Ovary (tissue), 9 donors: ENCODE measurements around the gene SLC41A3. TPM values are rescaled to one million over a fixed set of nuclear protein-coding genes. Genes with fewer than 3 reads are reported as not detected.

Experiments used
- DNase-seq, 5 donors: peaks; one replicate each; pipeline ENCODE4 v3.0.0-alpha.2; 2019 to 2020
- H3K27ac ChIP-seq, 2 donors: fragments of 200-600 bp; one replicate each; pipeline versions ENCODE4 v1.5.1 to v1.8.0; 2019 to 2022
- H3K27me3 ChIP-seq: fragments of 200-600 bp; one replicate; pipeline ENCODE4 v1.8.0; 2022
- H3K36me3 ChIP-seq: fragments of 200-600 bp; sonication (generic); one replicate; pipeline ENCODE4 v1.5.1; 2019
- H3K4me1 ChIP-seq: one replicate; pipeline ENCODE4 v1.8.1; 2013; ENCODE audit warnings: mild to moderate bottlenecking, moderate library complexity; ENCODE audit not compliant: insufficient read depth
- H3K4me3 ChIP-seq: fragments of 200-600 bp; sonication (generic); one replicate; pipeline ENCODE4 v1.5.1; 2017
- H3K9me3 ChIP-seq, 2 donors: fragments of 200-600 bp in 1 of 2; sonication (generic) in 1 of 2; one replicate each; pipeline versions ENCODE4 v1.5.1 to v1.8.1; 2013 to 2019; ENCODE audit warnings: mild to moderate bottlenecking in 1 of 2, moderate library complexity in 1 of 2
- CTCF ChIP-seq, 3 donors: fragments of 450-650 bp in 2 of 3; fragments of 200-600 bp in 1 of 3; IDR thresholded peaks; one replicate each; pipeline versions ENCODE4 v1.5.1 to v1.8.0; 2016 to 2022; ENCODE audit warnings: antibody characterized with exemption in 3 of 3, mild to moderate bottlenecking in 1 of 3
- EP300 ChIP-seq: sonication (generic); formaldehyde crosslinking; IDR thresholded peaks from one replicate; pipeline ENCODE4 v1.6.1; 2017; ENCODE audit warnings: antibody characterized with exemption
- POLR2A ChIP-seq: fragments of 450-650 bp; IDR thresholded peaks from one replicate; pipeline ENCODE4 v1.6.1; 2017; ENCODE audit warnings: antibody characterized with exemption, mild to moderate bottlenecking, moderate library complexity
- WGBS, 3 donors: extraction: QIAGEN DNeasy Blood & Tissue Kit in 1 of 3; methylation state at CpG; one replicate each; pipeline versions ENCODE4 v1.1.5 to v1.1.7; 2013 to 2017; 5-methylcytosine and 5-hydroxymethylcytosine counted together
- intact Hi-C, 4 donors: fragments of 100-400 bp; cut with DNase I; formaldehyde crosslinking; loops; one replicate each; pipeline versions ENCODE4 v1.11.0 to v1.15.1; 2022 to 2023
- polyA plus RNA-seq, 2 donors: library from polyadenylated mRNA; stranded (reverse); fragments of 200-250 nt in 1 of 2; fragments of 350-450 nt in 1 of 2; fragmentation: Illumina TruSeq in 1 of 2; extraction: RNeasy Lipid Tissue Mini Kit (QIAGEN cat#74804) in 1 of 2; gene quantifications; one replicate each; pipeline ENCODE4 v1.2.3, GENCODE V29; 2013 to 2014
- total RNA-seq, 7 donors: library from RNA; depleted of rRNA in 2 of 7; stranded (reverse); fragments of >200 nt in 2 of 7; fragmentation: NEBNext Ultra II Directional in 3 of 7; extraction: Animal tissue kit (Norgen Biotek cat#: 25700) in 3 of 7; gene quantifications; one replicate each; pipeline versions ENCODE4 v1.1.0 to v1.2.4, GENCODE V29; 2016 to 2023
- donor health status: DM: no; HTN: no; CAD: no; lungs with moderate emphysema.
- donor health status: DM: no; HTN: no; CAD: no.
- donor health status: Bipolar disorder and iron deficiency.
- donor health status: DM: yes; HTN: yes; CAD: no.
- donor health status: DM: no; HTN: no; CAD: no.
- donor health status: DM: yes; HTN: yes; CAD: no.

The SLC41A3 gene
- total and polyA plus RNA-seq, 9 donors, result 58.1 to 107 (median 77.7) TPM

DNA sequence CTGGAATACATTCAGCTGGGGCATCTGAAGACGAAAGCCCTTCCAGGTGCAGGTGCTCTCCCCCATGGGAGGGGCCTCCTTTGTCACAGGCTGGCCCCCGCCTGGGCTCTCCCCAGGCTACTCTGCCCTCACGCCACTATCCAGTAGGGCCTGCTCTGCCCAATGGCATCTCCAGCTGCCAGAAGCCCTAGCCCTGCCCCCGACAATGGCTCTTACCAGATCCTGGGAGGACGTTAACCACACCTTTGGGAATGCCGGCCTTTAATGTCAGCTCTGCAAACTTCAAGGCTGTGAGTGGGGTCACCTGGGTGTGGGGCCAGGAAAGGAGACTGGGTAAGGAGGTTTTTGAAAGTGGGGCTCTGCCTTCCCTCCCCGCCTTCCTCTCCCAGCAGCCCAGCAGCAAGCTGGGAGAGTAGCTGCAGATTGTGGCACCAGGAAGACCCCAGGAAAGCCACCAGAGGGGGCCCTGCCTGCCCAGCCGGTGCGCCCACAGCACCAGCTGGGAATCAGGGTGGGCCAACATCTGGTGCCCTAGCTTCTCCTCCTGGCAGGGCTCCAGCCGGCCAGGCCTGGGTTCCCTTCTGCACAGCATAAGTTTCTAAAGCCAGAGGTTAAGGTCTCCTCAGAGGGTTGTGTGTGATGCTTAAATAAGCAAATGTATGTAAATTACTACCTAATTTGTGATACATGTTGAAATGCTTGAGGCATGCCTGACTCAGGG is 40.4 kb upstream of the SLC41A3 start:
- peak; percentile 7 to 26 (median 12) for DNase-seq
- H3K4me3 ChIP-seq, result no peak overlapping the region
- intact Hi-C loops, result no loop called here
- H3K9me3 ChIP-seq, result no peaks in the 10 kb centered on the region
- no peaks in the 10 kb centered on the region for H3K27me3 ChIP-seq
- WGBS, 3 donors, result 72 to 74% (median 74%) methylated on average over 10 of the region's 10 CpGs
- no peaks in the 10 kb centered on the region for H3K36me3 ChIP-seq
- H3K27ac ChIP-seq, result no peak overlapping the region
- TF ChIP-seq CTCF (IDR thresholded peaks at IDR 0.05), result no peak
- TF ChIP-seq EP300, result no peak
- no peak for TF ChIP-seq POLR2A
- no peaks in the 10 kb centered on the region for H3K4me1 ChIP-seq

- no peaks in the 10 kb centered on the region for H3K27me3 ChIP-seq
- H3K36me3 ChIP-seq, result no peaks in the 10 kb centered on the region
- DNase-seq, result peak in 2 of 5 donors; percentile 2 to 7
- H3K4me3 ChIP-seq, result no peak overlapping the region
- no peaks in the 10 kb centered on the region for H3K9me3 ChIP-seq
- no peak for TF ChIP-seq POLR2A
- no peak for TF ChIP-seq CTCF (IDR thresholded peaks at IDR 0.05)
- TF ChIP-seq EP300, result no peak
- intact Hi-C loops, result no loop called here
- H3K4me1 ChIP-seq, result no peaks in the 10 kb centered on the region
- H3K27ac ChIP-seq, result no peak overlapping the region
- 88 to 94% (median 92%) methylated on average over 4 of the region's 4 CpGs for WGBS, 3 donors
Observed at GRCh38 chr3:126121632-126122031, 37.7 kb upstream of the SLC41A3 start.

GRCh38 chr3:126121074-126121473 is 37.1 kb upstream of the SLC41A3 start:
- Histone ChIP-seq H3K36me3 (no peaks in the 10 kb centered on the region), H3K9me3 (no peaks in the 10 kb centered on the region), H3K27me3 (no peaks in the 10 kb centered on the region), H3K27ac (no peak overlapping the region), H3K4me1 (no peaks in the 10 kb centered on the region), H3K4me3 (no peak overlapping the region)
- 93 to 96% (median 93%) methylated on average over 9 of the region's 9 CpGs for WGBS, 3 donors
- TF ChIP-seq POLR2A (no peak), EP300 (no peak)
- DNase-seq, result peak in 1 of 5 donors; percentile 6
- intact Hi-C loops, result no loop called here

DNA sequence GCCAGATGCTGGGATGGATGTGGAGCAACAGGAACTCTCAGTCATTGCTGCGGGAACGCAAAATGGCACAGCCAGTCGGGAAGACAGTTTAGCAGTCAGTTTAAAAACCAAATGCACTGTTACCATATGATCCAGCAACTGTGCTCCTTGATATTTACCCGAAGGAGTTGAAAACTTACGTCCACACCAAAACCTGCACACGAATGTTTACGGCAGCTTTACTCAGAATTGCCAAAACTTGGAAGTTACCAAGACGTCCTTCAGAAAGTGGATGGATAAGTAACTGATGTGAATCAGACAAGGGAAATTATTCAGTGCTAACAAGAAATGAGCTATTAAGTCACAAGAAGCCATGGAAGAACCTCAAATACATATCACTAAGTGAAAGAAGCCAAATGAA is 36.1 kb upstream of the SLC41A3 start:
- Histone ChIP-seq H3K36me3 (no peaks in the 10 kb centered on the region), H3K9me3 (no peaks in the 10 kb centered on the region), H3K4me3 (no peak overlapping the region), H3K4me1 (no peaks in the 10 kb centered on the region), H3K27ac (no peak overlapping the region), H3K27me3 (no peaks in the 10 kb centered on the region)
- no peak for DNase-seq
- TF ChIP-seq CTCF (IDR thresholded peaks at IDR 0.05) (no peak), POLR2A (no peak), EP300 (no peak)
- intact Hi-C loops, result loop anchor here in 1 of 4 donors (1.0 kb wide), 1 partner anchor 20 kb away; no protein-coding TSS in a partner anchor
- 86 to 92% (median 89%) methylated on average over 8 of the region's 8 CpGs for WGBS, 3 donors

DNA sequence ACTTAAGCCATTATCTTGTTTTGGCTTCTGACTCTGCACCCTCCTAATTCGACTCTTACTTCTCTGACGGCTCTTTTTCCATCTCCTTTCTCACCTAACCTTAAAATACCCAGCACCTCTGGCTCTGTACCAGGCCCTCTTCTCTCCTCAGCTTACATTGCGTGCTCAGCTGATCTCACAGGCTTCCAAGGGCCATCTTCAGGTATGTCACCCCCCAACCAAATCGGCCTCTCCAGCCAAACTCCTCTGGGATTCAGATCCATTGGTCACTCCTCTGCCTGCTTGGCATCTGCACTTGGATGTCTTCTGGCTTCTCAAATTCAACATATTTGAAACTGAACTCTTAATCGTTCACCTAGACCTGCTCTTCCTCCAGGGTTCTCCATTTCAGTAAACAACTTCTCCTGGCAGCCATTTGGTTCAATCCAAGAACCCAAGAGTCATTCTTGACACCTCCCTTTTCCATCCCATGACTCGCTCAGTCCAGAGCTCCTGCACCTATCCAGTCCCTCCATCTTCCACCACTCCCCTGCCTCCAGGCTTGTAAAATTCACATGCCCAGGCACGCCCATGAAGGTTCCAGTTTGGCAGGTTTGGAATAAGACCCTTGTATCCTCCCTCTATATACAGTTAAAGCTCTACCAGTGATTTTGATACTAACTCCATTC is 35.2 kb upstream of the SLC41A3 start:
- intact Hi-C loops, result loop anchor here in 1 of 4 donors (1.0 kb wide), 1 partner anchor 21 kb away; no protein-coding TSS in a partner anchor
- Histone ChIP-seq H3K27ac (no peak overlapping the region), H3K4me1 (no peaks in the 10 kb centered on the region), H3K9me3 (no peaks in the 10 kb centered on the region), H3K27me3 (no peaks in the 10 kb centered on the region), H3K36me3 (no peaks in the 10 kb centered on the region), H3K4me3 (no peak overlapping the region)
- TF ChIP-seq CTCF (IDR thresholded peaks at IDR 0.05) (no peak), EP300 (no peak), POLR2A (no peak)
- 86 to 91% (median 89%) methylated on average over 7 of the region's 7 CpGs for WGBS, 3 donors
- peak in 2 of 5 donors; percentile 0 to 5 for DNase-seq
